HepG2 (cell line): ENCODE results near the gene SGO1. TPM values are rescaled to one million over a fixed set of nuclear protein-coding genes. Genes with fewer than 3 reads are reported as not detected.

Source experiments
- ATAC-seq: fragments of 200-7000 bp; cut with Tn5 transposase; 3 replicates; pipeline ENCODE4 v1.9.1; 2020; ENCODE audit warnings: mild to moderate bottlenecking, moderate library complexity
- BruUV-seq: library from RNA; stranded (reverse); fragments of 400-500 nt; replicated peaks from 2 replicates; lab custom pipeline; 2021; lab: Mats Ljungman, UMichigan
- CTCF ChIA-PET: fragments of 300-600 bp; formaldehyde crosslinking; extraction: SDS; loops from one replicate; lab custom pipeline; 2021; ENCODE audit warnings: low total read pairs, inconsistent platforms, low intra/inter-chr PET ratio; lab: Yijun Ruan, JAX
- POLR2A ChIA-PET: fragments of 350-600 bp; sonication (Branson Sonifier 250); formaldehyde crosslinking; loops from one replicate; lab custom pipeline; 2020; ENCODE audit warnings: antibody characterized with exemption, inconsistent platforms; lab: Yijun Ruan, JAX
- DNase-seq: peaks from one replicate; pipeline ENCODE4 v3.0.0-alpha.2; 2015; ENCODE audit warnings: low spot score
- FAIRE-seq: peaks from 3 replicates; lab custom pipeline; 2011; peaks lifted over from hg19 to GRCh38; lab: Jason Lieb, UNC
- H2AFZ ChIP-seq: one replicate; pipeline ENCODE4 v1.6.1; 2011; ENCODE audit warnings: low read length, inconsistent platforms
- H3K27ac ChIP-seq: fragments of 300-600 bp; 3 replicates; pipeline ENCODE4 v1.8.0; 2011; ENCODE audit warnings: mixed run types, mild to moderate bottlenecking, mixed read lengths, low read length, inconsistent platforms; ENCODE audit not compliant: insufficient read depth; ENCODE audit errors: extremely low read length
- H3K27me3 ChIP-seq, 2 experiments: fragments of 200-600 bp in 1 of 2; 2 replicates in 1 of 2; 3 replicates in 1 of 2; pipeline versions ENCODE4 v1.6.0 to v1.8.0; 2011; ENCODE audit warnings: low read length in 2 of 2, mild to moderate bottlenecking in 2 of 2, moderate library complexity in 2 of 2, inconsistent platforms in 1 of 2; ENCODE audit not compliant: insufficient read depth in 2 of 2, control insufficient read depth in 1 of 2
- H3K36me3 ChIP-seq, 2 experiments: fragments of 200-600 bp in 1 of 2; replicated peaks in 1 of 2; 2 replicates in 1 of 2; 3 replicates in 1 of 2; pipeline versions ENCODE4 v1.5.1 to v1.8.0; 2011; ENCODE audit warnings: low read length in 2 of 2, inconsistent platforms in 1 of 2; ENCODE audit not compliant: insufficient read depth in 2 of 2, control insufficient read depth in 1 of 2
- H3K4me1 ChIP-seq: 2 replicates; pipeline ENCODE4 v1.5.1; 2012; ENCODE audit warnings: low read length, inconsistent platforms; ENCODE audit not compliant: insufficient read depth
- H3K4me2 ChIP-seq: 2 replicates; pipeline ENCODE4 v1.6.0; 2011; ENCODE audit warnings: low read depth, low read length, inconsistent platforms
- H3K4me3 ChIP-seq, 3 experiments: fragments of 200-600 bp in 1 of 3; sonication (generic), shearing (Covaris generic) in 1 of 3; replicated peaks in 1 of 3; 2 replicates each; pipeline ENCODE4 v1.5.1; 2011 to 2016; ENCODE audit warnings: low read length in 3 of 3, inconsistent platforms in 2 of 3, low read depth in 2 of 3, mild to moderate bottlenecking in 2 of 3, control low read depth in 1 of 3, mixed read lengths in 1 of 3; ENCODE audit not compliant: insufficient read depth in 1 of 3
- H3K79me2 ChIP-seq: one replicate; pipeline ENCODE4 v1.6.1; 2011; ENCODE audit warnings: low read length, inconsistent platforms; ENCODE audit not compliant: insufficient read depth
- H3K9ac ChIP-seq: 2 replicates; pipeline ENCODE4 v1.6.0; 2011; ENCODE audit warnings: mild to moderate bottlenecking, low read depth, low read length, inconsistent platforms; ENCODE audit not compliant: insufficient read depth
- H3K9me3 ChIP-seq: 2 replicates; pipeline ENCODE4 v1.5.1; 2012; ENCODE audit warnings: mild to moderate bottlenecking, low read length
- H4K20me1 ChIP-seq: 2 replicates; pipeline ENCODE4 v1.6.0; 2011; ENCODE audit warnings: inconsistent platforms, mild to moderate bottlenecking, low read length, moderate library complexity; ENCODE audit not compliant: insufficient read depth
- BHLHE40 ChIP-seq: IDR thresholded peaks from 2 replicates; pipeline ENCODE4 v1.6.1; 2011; ENCODE audit warnings: low read length, improper control_type of control experiment
- FOXP1 ChIP-seq, 2 experiments: fragments of 450-650 bp in 1 of 2; IDR thresholded peaks; 2 replicates each; pipeline ENCODE4 v1.6.1; 2017 to 2018; ENCODE audit warnings: antibody characterized with exemption in 1 of 2
- SOX6 ChIP-seq, 2 experiments: fragments of 450-650 bp in 1 of 2; sonication (generic) in 1 of 2; formaldehyde crosslinking in 1 of 2; IDR thresholded peaks; 2 replicates each; pipeline versions ENCODE4 v1.4.0 to v1.6.1; 2017 to 2020; ENCODE audit warnings: antibody characterized with exemption in 1 of 2, mild to moderate bottlenecking in 1 of 2, missing genetic modification reagents in 1 of 2
- TAF15 ChIP-seq: fragments of 200-400 bp; formaldehyde crosslinking; IDR thresholded peaks from one replicate; pipeline ENCODE4 v1.6.1; 2018; ENCODE audit warnings: mild to moderate bottlenecking, low read depth, low read length; ENCODE audit not compliant: poor library complexity, severe bottlenecking
- ZEB1 ChIP-seq: IDR thresholded peaks from 2 replicates; pipeline ENCODE4 v1.6.1; 2012; ENCODE audit warnings: mild to moderate bottlenecking, low read depth, inconsistent platforms; ENCODE audit not compliant: insufficient replicate concordance
- ZFP36 ChIP-seq: fragments of 150-350 bp; IDR thresholded peaks from 2 replicates; pipeline ENCODE4 v1.6.1; 2018; ENCODE audit warnings: borderline replicate concordance, low read length, low read depth; ENCODE audit not compliant: partially characterized antibody
- ZFP90 ChIP-seq: sonication (generic); formaldehyde crosslinking; IDR thresholded peaks from 2 replicates; pipeline ENCODE4 v1.8.0; 2022; ENCODE audit warnings: missing genetic modification reagents, mild to moderate bottlenecking, inconsistent platforms, borderline replicate concordance
- ZFYVE20 ChIP-seq: sonication (generic); formaldehyde crosslinking; IDR thresholded peaks from 2 replicates; pipeline ENCODE4 v1.8.0; 2023; ENCODE audit warnings: low read depth, mild to moderate bottlenecking, moderate library complexity, missing genetic modification reagents, borderline replicate concordance
- ZNF10 ChIP-seq: sonication (generic); formaldehyde crosslinking; IDR thresholded peaks from 2 replicates; pipeline ENCODE4 v1.4.0; 2020; ENCODE audit warnings: mild to moderate bottlenecking, low read depth, missing genetic modification reagents, borderline replicate concordance
- ZNF235 ChIP-seq: sonication (generic); formaldehyde crosslinking; IDR thresholded peaks from 2 replicates; pipeline ENCODE4 v1.8.1; 2023; ENCODE audit warnings: mild to moderate bottlenecking, missing genetic modification reagents, borderline replicate concordance
- ZNF598 ChIP-seq: sonication (generic); formaldehyde crosslinking; IDR thresholded peaks from 2 replicates; pipeline ENCODE4 v1.5.1; 2020; ENCODE audit warnings: mild to moderate bottlenecking, missing genetic modification reagents, borderline replicate concordance
- ZNF644 ChIP-seq: IDR thresholded peaks from 2 replicates; pipeline ENCODE4 v1.6.1; 2016; ENCODE audit warnings: low read depth
- ZNF761 ChIP-seq: sonication (generic); formaldehyde crosslinking; conservative IDR thresholded peaks from 2 replicates; pipeline ENCODE4 v1.4.0; 2020; ENCODE audit warnings: mild to moderate bottlenecking, missing genetic modification reagents
- WGBS: methylation state at CpG from one replicate; pipeline ENCODE4 v1.1.6; 2017; ENCODE audit warnings: low lambda C conversion rate; 5-methylcytosine and 5-hydroxymethylcytosine counted together
- in situ Hi-C: cut with HindIII; loops from 2 replicates; pipeline ENCODE4 v1.10.0; 2017; ENCODE audit warnings: low pct_unique_long_range_greater_than_20kb; ENCODE audit not compliant: extremely low pct_ligation_motif_present
- intact Hi-C: fragments of 100-400 bp; cut with micrococcal nuclease; formaldehyde crosslinking; loops from one replicate; pipeline ENCODE4 v1.10.0; 2022; ENCODE audit not compliant: unreplicated experiment
- polyA plus RNA-seq, 8 experiments: library from polyadenylated mRNA; depleted of rRNA in 3 of 8; stranded (reverse) in 7 of 8; unstranded in 1 of 8; fragments of >200 nt; fragmentation: Illumina TruSeq in 4 of 8; extraction: Trizol in 4 of 8; gene quantifications; 2 replicates each; pipeline versions ENCODE4 v1.2.1 to v1.2.3, GENCODE V29; 2011 to 2016; ENCODE audit warnings: low read depth in 4 of 8, missing spikeins in 1 of 8, mixed read lengths in 1 of 8; ENCODE audit not compliant: insufficient read depth in 1 of 8
- total RNA-seq, 5 experiments: library from RNA; depleted of rRNA; stranded (reverse); fragments of >200 nt; fragmentation: Illumina TruSeq; extraction: Trizol; gene quantifications; 2 replicates each; pipeline ENCODE4 v1.2.3, GENCODE V29; 2016; ENCODE audit warnings: low read depth in 1 of 5
- TF ChIP-seq, protein P1 (sequence below), 2 experiments: IDR thresholded peaks; 2 replicates each; pipeline ENCODE4 v1.6.1; 2011 to 2012; ENCODE audit warnings: low read length in 2 of 2, borderline replicate concordance in 1 of 2, low read depth in 1 of 2, mild to moderate bottlenecking in 1 of 2, moderate library complexity in 1 of 2
- TF ChIP-seq, protein P2 (sequence below): sonication (generic); formaldehyde crosslinking; IDR thresholded peaks from 2 replicates; pipeline ENCODE4 v1.4.0; 2020; ENCODE audit warnings: missing genetic modification reagents; ENCODE audit errors: not compliant biosample characterization

Gene SGO1
- total and polyA plus RNA-seq, 2 of the 13 experiments (the other 11 are each of a cell fraction or from before 2014, with no cell fraction given): 2.1 to 16.1 TPM

DNA sequence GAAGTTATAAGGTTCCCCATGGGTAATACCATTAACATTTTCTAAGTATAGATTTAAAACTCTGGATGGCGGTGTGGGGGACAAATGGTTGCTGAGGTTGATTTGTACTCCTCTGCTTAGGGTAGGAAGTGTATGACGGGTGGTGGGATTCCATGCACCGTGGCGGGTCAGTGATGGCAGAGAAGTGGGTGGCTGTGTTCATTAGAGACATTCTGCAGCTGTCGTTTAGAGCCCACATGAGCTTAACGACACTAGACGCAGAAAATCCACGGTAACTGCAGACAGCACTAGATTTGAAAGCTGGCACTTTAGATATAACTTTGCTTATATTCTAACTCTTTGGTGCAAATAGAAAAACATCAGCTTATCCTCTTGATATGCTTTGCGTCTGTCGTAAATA, 37.5 kb downstream of the SGO1 start:
- ChIA-PET POLR2A (no interaction called here), CTCF (no interaction called here)
- no peak for FAIRE-seq
- Histone ChIP-seq H3K79me2 (no peaks in the 10 kb centered on the region), H3K9me3 (no peaks in the 10 kb centered on the region), H2AFZ (no peak overlapping the region), H3K27ac (no peak overlapping the region), H3K36me3 (no peaks in the 10 kb centered on the region), H3K4me3 (no peak overlapping the region), H3K4me2 (no peak overlapping the region), H4K20me1 (no peaks in the 10 kb centered on the region), H3K9ac (no peak overlapping the region), H3K4me1 (no peaks in the 10 kb centered on the region), H3K27me3 (no peaks in the 10 kb centered on the region)
- in situ Hi-C loops (no loop called here), intact Hi-C loops (no loop called here)
- TF ChIP-seq ZNF644 (CRISPR knock-in tag): no peak
- no peak for TF ChIP-seq ZNF761 (CRISPR knock-in tag)
- no peak for TF ChIP-seq TAF15
- no peak for TF ChIP-seq ZFYVE20 (CRISPR knock-in tag)
- no peak for TF ChIP-seq ZFP90 (CRISPR knock-in tag)
- no peak for TF ChIP-seq ZNF598 (CRISPR knock-in tag)
- TF ChIP-seq, protein P1, sequence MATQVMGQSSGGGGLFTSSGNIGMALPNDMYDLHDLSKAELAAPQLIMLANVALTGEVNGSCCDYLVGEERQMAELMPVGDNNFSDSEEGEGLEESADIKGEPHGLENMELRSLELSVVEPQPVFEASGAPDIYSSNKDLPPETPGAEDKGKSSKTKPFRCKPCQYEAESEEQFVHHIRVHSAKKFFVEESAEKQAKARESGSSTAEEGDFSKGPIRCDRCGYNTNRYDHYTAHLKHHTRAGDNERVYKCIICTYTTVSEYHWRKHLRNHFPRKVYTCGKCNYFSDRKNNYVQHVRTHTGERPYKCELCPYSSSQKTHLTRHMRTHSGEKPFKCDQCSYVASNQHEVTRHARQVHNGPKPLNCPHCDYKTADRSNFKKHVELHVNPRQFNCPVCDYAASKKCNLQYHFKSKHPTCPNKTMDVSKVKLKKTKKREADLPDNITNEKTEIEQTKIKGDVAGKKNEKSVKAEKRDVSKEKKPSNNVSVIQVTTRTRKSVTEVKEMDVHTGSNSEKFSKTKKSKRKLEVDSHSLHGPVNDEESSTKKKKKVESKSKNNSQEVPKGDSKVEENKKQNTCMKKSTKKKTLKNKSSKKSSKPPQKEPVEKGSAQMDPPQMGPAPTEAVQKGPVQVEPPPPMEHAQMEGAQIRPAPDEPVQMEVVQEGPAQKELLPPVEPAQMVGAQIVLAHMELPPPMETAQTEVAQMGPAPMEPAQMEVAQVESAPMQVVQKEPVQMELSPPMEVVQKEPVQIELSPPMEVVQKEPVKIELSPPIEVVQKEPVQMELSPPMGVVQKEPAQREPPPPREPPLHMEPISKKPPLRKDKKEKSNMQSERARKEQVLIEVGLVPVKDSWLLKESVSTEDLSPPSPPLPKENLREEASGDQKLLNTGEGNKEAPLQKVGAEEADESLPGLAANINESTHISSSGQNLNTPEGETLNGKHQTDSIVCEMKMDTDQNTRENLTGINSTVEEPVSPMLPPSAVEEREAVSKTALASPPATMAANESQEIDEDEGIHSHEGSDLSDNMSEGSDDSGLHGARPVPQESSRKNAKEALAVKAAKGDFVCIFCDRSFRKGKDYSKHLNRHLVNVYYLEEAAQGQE (IDR thresholded peaks at IDR 0.05; ENCODE audit: borderline replicate concordance in 1 of 2, low read depth in 1 of 2, low read length in 2 of 2): no peak
- TF ChIP-seq ZNF10 (CRISPR knock-in tag): no peak
- no peak for TF ChIP-seq SOX6 (IDR thresholded peaks at IDR 0.05)
- no peak for TF ChIP-seq SOX6 (CRISPR knock-in tag; IDR thresholded peaks at IDR 0.05)
- TF ChIP-seq, protein P2, sequence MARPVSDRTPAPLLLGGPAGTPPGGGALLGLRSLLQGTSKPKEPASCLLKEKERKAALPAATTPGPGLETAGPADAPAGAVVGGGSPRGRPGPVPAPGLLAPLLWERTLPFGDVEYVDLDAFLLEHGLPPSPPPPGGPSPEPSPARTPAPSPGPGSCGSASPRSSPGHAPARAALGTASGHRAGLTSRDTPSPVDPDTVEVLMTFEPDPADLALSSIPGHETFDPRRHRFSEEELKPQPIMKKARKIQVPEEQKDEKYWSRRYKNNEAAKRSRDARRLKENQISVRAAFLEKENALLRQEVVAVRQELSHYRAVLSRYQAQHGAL (CRISPR knock-in tag): no peak
- TF ChIP-seq ZFP36: no peak
- TF ChIP-seq BHLHE40: no peak
- TF ChIP-seq ZEB1: no peak
- no peak for TF ChIP-seq ZNF235 (CRISPR knock-in tag)
- no peak for TF ChIP-seq FOXP1 (IDR thresholded peaks at IDR 0.05)
- no peak for TF ChIP-seq FOXP1 (CRISPR knock-in tag; IDR thresholded peaks at IDR 0.05)
- no peak for DNase-seq
- WGBS: 96% methylated on average over 10 of the region's 10 CpGs
- ATAC-seq: no peak
- BruUV-seq: no TSS peak
